Retinal pigment epithelial cell (primary cell): Measurements from ENCODE around the gene MUC12.

Experiments used
- DNase-seq: peaks from one replicate; pipeline ENCODE4 v3.0.0-alpha.2; 2010; ENCODE audit warnings: low read depth
- H3K4me3 ChIP-seq: 2 replicates; pipeline ENCODE4 v1.5.1; 2011; ENCODE audit warnings: mild to moderate bottlenecking, low read length, control low read depth, moderate library complexity
- TF ChIP-seq, protein P1 (sequence below): conservative IDR thresholded peaks from 2 replicates; pipeline ENCODE4 v1.5.1; 2011; ENCODE audit warnings: low read depth, low read length, control low read depth, inconsistent platforms

MUC12 gene

GRCh38 chr7:101012931-101013330 lies 43.6 kb downstream of the MUC12 start:
- TF ChIP-seq, protein P1, sequence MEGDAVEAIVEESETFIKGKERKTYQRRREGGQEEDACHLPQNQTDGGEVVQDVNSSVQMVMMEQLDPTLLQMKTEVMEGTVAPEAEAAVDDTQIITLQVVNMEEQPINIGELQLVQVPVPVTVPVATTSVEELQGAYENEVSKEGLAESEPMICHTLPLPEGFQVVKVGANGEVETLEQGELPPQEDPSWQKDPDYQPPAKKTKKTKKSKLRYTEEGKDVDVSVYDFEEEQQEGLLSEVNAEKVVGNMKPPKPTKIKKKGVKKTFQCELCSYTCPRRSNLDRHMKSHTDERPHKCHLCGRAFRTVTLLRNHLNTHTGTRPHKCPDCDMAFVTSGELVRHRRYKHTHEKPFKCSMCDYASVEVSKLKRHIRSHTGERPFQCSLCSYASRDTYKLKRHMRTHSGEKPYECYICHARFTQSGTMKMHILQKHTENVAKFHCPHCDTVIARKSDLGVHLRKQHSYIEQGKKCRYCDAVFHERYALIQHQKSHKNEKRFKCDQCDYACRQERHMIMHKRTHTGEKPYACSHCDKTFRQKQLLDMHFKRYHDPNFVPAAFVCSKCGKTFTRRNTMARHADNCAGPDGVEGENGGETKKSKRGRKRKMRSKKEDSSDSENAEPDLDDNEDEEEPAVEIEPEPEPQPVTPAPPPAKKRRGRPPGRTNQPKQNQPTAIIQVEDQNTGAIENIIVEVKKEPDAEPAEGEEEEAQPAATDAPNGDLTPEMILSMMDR, result no peak
- DNase-seq, result no peak
- H3K4me3 ChIP-seq, result no peak overlapping the region

DNA sequence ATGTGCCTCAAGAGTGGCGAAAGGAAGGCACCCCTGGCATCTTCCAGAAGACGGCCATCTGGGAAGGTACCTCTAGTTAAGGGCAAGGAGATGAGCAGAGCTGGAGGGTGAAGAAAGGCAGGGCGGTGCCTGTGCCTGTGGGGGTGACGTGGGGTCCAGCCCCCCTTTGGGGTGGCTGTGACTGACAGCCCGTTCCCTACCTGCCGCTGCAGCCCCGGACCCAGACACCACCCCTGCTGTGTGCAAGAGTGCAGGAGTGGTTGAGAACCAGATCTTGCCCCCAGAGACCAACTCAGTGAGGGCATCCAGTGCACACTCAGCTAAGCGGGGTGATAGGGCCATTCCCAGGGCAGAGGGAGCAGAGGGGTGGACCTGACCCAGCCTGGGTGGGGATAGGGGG lies 46.3 kb downstream of the MUC12 start:
- DNase-seq, result no peak
- no peak overlapping the region for H3K4me3 ChIP-seq
- TF ChIP-seq, protein P1, result no peak

GRCh38 chr7:101017064-101017777 lies 47.9 kb downstream of the MUC12 start:
- H3K4me3 ChIP-seq, result peak overlapping the region; percentile 43
- TF ChIP-seq, protein P1, result no peak
- peak; percentile 7 for DNase-seq

- TF ChIP-seq, protein P1, result no peak
- H3K4me3 ChIP-seq, result no peak overlapping the region
- DNase-seq, result no peak
Observed at GRCh38 chr7:101018271-101019167, 49.2 kb downstream of the MUC12 start.

DNA sequence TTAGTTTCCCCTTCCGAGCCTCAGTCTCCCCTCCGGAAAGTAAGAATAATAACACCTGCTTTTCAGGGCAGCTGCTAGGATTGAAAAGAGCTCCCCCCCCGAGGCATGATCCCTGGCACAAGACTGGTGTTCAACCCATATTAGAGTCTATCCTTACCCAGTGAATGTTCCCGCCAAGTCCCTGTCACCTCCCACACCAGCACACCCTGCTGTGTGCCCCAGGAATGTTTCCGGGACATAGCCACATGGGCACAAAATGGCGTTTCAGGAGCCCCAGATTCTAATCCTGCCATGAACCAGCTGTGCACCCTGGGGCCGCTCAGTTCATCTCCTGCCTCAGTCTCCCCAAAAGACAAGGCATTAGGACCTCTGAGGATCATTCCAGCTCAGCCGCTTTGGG lies 51.1 kb downstream of the MUC12 start:
- H3K4me3 ChIP-seq, result no peak overlapping the region
- TF ChIP-seq, protein P1, result no peak
- DNase-seq, result no peak

DNA sequence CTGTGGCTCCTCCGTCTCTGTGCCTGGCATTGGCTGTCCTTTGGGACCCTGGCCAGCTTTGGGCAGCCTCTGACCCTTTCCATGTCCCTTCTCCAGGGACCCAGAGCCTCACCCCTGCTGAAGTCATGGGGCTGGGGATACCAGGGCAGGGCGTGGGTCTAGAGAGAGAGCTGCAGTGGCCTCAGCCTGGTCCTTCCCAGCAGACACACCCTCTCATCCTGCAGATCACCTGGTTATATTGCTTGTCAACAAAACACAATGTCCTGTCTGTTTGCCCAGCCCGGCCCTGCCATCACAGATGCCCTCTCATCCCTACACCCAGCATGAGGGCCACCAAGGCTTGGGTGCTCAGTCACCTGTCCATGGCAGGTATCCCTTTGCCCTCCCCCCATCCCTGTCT lies 52.3 kb downstream of the MUC12 start:
- no peak overlapping the region for H3K4me3 ChIP-seq
- TF ChIP-seq, protein P1, result no peak
- DNase-seq, result no peak
